AG09309 (cell line): ENCODE measurements around the gene OR52I1.

Experiments
- DNase-seq: peaks from one replicate; pipeline ENCODE4 v3.0.0-alpha.2; 2010; ENCODE audit warnings: low read depth
- H3K4me3 ChIP-seq: 2 replicates; pipeline ENCODE4 v1.5.1; 2011; ENCODE audit warnings: mild to moderate bottlenecking, low read depth, low read length, moderate library complexity; ENCODE audit not compliant: control insufficient read depth
- TF ChIP-seq, protein P1 (sequence below): IDR thresholded peaks from 2 replicates; pipeline ENCODE4 v1.5.1; 2011; ENCODE audit warnings: mild to moderate bottlenecking, low read depth, low read length, inconsistent platforms; ENCODE audit not compliant: insufficient read depth, control insufficient read depth; ENCODE audit errors: missing control alignments

Gene OR52I1

DNA sequence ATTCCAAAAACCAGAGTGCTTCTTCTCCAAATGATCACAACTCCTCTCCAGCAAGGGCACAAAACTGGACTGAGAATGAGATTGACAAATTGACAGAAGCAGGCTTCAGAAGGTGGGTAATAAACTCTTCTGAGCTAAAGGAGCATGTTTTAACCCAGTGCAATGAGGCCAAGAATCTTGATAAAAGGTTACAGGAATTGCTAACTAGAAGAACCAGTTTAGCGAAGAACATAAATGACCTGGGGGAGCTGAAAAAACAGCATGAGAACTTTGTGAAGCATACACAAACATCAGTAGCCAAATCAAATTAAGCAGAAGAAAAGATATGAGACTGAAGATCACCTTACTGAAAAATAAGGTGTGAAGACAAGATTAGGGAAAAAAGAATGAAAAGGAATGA lies 33.4 kb upstream of the OR52I1 start:
- no peak for DNase-seq
- no peak overlapping the region for H3K4me3 ChIP-seq
- TF ChIP-seq, protein P1, sequence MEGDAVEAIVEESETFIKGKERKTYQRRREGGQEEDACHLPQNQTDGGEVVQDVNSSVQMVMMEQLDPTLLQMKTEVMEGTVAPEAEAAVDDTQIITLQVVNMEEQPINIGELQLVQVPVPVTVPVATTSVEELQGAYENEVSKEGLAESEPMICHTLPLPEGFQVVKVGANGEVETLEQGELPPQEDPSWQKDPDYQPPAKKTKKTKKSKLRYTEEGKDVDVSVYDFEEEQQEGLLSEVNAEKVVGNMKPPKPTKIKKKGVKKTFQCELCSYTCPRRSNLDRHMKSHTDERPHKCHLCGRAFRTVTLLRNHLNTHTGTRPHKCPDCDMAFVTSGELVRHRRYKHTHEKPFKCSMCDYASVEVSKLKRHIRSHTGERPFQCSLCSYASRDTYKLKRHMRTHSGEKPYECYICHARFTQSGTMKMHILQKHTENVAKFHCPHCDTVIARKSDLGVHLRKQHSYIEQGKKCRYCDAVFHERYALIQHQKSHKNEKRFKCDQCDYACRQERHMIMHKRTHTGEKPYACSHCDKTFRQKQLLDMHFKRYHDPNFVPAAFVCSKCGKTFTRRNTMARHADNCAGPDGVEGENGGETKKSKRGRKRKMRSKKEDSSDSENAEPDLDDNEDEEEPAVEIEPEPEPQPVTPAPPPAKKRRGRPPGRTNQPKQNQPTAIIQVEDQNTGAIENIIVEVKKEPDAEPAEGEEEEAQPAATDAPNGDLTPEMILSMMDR = no peak

DNA sequence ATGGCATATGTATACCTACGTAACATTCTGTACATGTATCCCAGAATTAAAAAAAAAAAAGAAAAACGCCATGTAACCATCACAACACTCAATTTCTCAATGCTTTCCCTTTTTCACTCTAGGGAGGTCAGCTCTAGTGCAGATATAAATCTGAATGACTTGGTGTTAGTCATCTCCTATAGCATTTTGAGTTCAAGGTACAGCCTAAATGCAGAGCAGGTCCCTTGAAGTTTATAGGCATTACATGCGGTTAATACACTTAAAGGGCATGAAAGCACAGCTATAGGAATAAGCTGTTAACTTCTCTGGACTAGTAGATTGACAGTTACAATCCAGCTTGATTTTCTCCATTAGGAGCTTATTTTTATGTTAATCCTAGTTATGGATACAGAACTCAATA lies 28.5 kb upstream of the OR52I1 start:
- TF ChIP-seq, protein P1 = no peak
- no peak overlapping the region for H3K4me3 ChIP-seq
- no peak for DNase-seq

DNA sequence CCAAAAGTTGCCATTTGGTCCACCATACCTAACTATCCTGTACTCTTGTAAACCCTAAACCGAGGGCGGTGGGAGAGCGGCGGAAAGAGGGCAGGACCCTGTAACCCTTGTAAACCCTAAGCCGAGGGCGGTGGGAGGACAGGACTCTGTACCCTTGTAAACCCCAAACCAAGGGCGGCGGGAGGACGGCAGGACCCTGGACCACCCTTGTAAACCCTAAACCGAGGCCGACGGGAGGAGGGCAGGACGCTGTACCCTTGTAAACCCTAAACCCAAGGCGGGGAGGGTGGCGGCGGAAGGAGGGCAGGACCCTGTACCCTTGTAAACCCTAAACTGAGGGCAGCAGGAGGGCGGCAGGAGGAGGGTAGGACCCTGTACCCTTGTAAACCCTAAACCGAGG lies 24.8 kb upstream of the OR52I1 start:
- no peak for DNase-seq
- TF ChIP-seq, protein P1 = no peak
- no peak overlapping the region for H3K4me3 ChIP-seq

DNA sequence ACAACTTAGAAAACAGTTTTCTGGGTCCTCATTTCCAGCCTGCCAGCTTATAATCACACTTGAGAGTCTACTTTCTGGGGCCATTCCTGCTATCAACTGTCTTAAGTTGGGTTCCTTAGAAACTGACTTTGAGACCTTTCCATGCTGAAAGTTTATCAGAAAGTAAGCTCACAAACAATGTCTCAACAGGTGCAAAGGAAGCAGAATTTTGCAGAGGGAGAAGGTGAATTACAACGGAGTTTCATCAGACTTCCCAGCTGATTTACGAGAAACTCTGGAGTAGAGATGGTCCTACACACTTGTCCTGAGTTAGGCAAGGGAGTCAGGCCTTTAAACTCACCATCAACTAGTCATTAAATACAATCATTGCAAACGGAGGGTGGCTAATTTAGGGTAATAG lies 17.0 kb upstream of the OR52I1 start:
- TF ChIP-seq, protein P1 = no peak
- no peak for DNase-seq
- H3K4me3 ChIP-seq = no peak overlapping the region

DNA sequence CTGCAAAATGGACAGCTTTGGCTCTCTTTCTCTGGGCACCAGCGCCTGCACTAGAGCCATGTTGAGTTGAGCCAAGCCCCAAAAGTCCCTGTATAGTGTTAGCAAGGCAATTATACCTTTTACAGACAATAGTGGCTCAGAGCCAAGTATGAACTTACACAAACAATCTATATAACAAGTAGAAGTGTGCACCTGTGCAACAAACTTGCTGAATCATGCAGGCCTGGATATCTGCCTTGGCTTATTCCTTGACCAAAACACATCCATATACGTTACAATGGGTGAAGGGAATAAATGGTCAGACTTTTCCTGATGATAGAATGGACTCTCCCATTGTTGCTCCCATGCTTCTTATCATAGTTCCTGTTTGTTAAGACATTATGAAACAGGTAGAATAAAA lies 16.1 kb upstream of the OR52I1 start:
- DNase-seq = no peak
- no peak overlapping the region for H3K4me3 ChIP-seq
- TF ChIP-seq, protein P1 = no peak

DNA sequence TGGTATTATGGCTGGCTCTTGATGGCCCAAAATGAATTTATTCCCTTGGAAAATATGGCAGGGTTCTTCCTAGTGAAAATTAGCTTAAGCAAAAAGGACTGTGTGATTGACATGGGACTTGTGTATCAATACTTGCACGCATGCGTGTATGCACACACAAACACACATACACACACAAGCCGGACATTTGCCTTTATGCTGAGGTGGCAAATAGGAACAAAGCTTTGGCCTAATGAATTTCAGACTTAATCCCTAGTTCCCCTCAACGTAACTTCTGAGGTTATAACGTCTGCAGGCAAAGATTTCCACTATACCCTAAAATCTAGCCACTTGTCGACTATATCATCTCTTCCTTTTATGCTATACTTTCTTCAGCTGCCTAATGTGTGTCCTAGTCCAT lies 15.2 kb upstream of the OR52I1 start:
- TF ChIP-seq, protein P1 = no peak
- DNase-seq = no peak
- H3K4me3 ChIP-seq = no peak overlapping the region

DNA sequence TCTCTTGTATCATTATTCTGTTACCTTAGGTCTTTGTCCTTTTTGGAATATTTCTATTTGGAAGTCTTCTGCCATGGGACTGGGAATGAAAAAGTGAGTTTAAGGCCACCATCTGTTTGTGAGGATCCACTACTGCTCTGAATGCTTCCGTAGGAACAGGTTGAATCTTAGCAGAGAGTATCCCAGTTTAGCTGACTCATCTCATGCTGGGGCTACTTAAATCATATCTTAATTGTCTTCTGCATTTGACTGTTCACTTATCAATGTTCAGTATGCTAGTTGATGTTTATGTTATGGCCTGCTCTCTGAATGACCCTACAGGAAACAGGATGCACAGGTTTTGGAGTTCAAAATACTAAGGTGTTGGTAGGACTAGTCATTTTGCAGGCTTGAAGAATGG lies 13.7 kb upstream of the OR52I1 start:
- DNase-seq = no peak
- H3K4me3 ChIP-seq = no peak overlapping the region
- TF ChIP-seq, protein P1 = no peak
